SHP77 (cell line): ENCODE data around the gene RXRA.

Source experiments
- DNase-seq, 2 experiments: peaks; one replicate each; lab custom pipeline; 2025; lab: John Stamatoyannopoulos, UW

RXRA gene

DNA sequence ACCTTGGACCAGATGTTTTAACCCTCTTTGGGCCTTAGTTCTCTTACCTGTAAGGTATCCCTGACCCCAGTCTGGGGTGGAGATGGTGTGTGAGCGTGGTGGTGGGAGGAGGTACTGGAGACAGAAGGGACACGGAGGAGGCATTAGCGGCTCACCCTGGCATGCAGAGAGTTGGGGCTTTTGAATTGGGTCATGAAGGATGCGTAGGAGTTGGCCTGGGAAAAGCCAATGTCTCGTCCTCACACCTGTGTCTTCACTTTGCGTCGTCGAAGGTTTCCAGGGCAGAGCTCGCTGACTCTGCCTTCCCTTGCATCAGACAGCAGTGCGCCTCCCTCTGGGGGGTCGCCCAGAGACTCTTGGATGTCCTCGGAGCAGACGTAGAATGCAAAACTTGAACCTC lies 11.2 kb downstream of the RXRA start:
- DNase-seq: no peak

- no peak for DNase-seq
Observed at GRCh38 chr9:134338394-134339182, 12.3 kb downstream of the RXRA start.

DNA sequence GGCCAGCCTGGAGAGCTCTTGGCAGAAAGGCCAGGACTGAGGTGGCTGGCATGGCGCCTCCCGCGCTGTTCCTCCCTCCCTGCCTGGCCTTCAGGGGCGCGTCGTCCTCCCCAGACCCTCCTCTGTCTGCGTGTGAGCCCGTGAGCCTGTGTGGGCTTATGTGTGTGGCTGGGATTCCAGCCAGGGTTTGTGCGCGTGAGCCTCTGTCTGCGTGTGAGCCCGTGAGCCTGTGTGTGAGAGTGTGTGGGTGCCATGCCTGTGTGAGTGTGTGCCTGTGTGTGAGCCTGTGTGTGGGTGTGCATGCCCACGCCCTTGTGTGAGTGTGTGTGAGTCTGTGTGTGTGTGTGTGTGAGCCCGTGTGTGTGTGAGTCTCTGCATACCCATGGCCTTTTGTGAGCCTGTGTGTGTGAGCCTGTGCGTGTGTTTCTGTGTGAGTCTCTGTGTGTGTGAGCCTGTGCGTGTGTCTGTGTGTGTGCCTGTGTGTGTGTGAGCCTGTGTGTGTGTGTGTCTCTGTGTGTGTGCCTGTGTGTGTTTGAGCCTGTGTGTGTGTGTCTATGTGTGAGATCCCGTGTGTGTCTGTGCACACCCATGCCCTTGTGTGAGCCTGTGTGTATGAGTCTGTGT lies 13.0 kb downstream of the RXRA start:
- no peak for DNase-seq

GRCh38 chr9:134340475-134341160 lies 14.4 kb downstream of the RXRA start:
- DNase-seq: no peak

DNA sequence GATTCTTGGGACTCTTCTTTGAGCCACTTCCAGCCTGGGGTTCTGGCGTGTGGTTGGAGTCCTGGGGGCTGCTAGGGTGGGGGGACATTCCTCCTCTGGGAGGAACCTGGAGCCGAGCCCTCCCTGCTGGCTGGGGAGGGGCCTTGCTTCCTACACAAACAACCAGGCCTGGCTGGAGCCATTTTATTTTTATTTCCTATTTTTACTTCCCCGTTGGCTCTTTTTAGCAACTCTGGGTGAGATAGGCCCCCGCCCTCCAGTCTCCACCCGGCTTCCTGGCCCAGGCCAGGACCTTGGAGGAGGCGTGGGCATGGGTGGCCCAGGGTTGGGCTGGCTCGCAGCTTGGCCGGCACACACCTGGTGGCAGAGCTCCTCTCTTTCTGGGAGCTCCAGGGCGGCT lies 15.1 kb downstream of the RXRA start:
- no peak for DNase-seq

GRCh38 chr9:134341929-134342745 lies 15.9 kb downstream of the RXRA start:
- DNase-seq: no peak

DNA sequence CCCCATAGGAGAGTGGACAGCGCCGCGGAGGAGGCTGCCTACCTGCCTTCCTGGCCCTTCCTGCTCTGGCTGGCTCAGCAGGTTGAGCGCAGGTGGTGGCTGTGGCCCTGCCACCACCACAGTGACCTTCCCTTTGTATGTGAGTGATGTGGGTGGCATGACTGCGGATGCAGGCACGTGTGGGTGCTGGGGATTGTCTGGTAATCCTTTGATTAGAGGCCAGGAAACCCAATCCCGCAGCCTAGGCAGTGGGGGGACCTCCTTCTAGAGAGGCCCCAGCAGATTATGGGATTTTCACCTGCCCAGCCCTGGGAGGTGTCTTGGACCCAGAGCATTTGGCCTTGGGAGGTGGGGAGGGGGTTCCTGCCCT lies 16.5 kb downstream of the RXRA start:
- no peak for DNase-seq

DNA sequence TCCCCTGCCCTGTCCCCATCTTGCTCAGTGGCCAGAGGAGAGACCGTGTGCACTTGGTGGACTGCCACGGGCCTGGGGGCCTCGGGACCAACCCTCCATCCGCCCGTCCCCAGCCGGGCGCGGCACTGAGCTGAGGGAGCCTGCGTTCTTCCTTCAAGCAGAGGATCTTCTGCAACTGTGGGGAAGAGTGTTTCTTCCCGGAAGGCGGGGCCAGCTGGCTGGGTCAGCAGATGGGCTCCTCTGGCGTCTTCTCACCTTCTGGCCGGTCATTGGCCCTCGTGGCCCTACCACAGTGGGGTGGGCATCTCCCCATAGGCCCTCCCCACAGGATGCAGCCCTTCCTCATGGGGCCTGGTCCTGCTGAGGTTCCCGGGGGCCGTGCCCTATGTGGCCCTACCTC lies 17.4 kb downstream of the RXRA start:
- no peak for DNase-seq

GRCh38 chr9:134344068-134344799 lies 18.0 kb downstream of the RXRA start:
- no peak for DNase-seq

DNA sequence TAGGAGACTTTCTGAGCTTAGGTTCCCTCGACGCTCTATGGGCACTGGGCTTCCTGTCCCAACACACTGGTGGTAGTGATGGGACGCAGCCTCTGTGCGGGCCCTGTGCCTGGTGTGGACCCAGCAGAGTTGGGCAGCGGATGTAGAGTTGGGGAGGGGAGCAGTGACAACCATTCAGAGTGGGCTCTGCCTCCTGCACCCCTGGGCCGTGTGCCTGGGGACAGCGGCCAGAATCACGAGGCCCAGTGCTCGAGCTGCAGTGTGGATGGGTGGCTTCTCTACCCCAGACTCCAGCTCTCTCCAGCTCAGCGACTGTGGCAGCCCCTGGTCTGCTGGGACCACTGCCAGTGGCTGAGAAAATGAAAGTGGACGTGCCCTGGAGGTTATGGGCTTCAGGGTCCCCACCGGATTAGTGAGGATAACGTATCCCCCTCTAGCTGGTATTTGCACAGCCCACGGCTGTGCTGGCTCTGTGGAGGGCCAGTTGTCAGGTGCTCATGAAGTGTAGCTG lies 18.6 kb downstream of the RXRA start:
- DNase-seq: no peak

- DNase-seq: no peak
Observed at GRCh38 chr9:134345737-134346136, 19.5 kb downstream of the RXRA start.

- no peak for DNase-seq
Observed at GRCh38 chr9:134346151-134346550, 19.9 kb downstream of the RXRA start.

- no peak for DNase-seq
Observed at GRCh38 chr9:134346840-134347583, 20.8 kb downstream of the RXRA start.

DNA sequence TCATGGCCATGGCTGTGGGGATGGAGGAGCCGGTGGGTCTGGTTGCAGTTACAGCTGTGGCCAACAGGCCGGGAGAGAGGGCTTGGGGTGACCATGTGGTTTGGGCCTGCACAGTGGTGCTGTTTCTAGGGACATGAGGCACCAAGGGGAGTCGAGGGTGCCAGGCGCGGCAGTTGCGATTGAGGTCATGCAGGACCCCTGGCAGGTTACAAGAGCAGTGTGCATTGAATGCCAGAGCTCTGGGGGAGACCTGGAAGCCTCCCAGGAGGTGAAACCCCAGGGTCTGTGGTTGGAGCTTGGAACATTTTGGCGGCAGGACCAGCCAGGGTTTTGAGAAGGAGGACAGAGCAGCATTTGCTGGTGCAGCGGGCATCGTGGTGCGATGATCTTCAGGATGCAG lies 21.7 kb downstream of the RXRA start:
- DNase-seq: no peak

- no peak for DNase-seq
Observed at GRCh38 chr9:134348404-134349155, 22.3 kb downstream of the RXRA start.

DNA sequence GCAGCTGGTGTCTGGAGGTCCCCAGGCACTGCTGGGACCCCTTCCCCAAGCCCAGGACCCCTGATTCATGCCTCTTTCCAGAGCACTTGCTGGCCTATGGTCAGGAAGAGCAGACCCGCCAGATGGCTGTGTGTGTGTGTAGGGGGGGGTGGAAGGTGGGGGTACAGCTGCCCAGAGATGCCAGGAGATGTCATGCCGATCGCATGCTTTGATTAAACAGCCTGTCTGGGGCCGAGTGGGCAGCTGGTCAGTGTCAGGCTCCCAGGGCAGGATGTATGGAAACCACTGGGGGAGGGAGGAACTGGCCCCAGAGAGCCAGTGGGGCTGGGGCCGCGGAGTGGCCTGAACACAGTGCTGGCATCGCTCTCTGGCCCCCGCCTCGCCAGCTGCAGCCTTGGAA lies 23.7 kb downstream of the RXRA start:
- no peak for DNase-seq

DNA sequence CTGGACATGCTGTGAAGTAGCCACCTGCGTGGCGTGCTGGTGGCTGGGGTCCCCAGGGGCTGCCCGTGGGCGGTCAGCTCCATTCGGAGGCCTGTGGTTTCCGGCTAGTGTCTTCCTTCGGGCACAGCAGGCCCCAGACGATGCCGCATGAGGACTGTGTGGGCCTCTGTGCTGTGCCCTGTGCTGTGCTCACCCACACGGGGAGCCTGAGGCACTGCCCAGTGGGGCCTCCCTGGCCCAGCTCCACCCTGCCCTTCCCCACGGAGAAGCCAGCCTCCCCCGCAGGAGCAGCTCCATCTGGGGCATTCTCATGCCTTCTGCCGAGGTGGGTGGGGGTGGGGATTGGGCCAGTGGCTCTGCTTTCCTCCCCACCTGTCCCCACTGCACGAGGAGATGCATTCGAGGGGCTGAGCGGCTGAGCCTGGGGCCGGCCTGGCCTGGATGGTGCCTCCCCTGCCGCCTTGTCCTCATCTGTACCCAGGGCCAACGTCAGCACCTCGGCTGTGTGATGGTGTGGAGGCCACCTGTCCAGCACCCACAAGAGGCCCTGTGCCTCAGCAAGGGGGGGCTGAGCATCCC lies 24.2 kb downstream of the RXRA start:
- no peak for DNase-seq

DNA sequence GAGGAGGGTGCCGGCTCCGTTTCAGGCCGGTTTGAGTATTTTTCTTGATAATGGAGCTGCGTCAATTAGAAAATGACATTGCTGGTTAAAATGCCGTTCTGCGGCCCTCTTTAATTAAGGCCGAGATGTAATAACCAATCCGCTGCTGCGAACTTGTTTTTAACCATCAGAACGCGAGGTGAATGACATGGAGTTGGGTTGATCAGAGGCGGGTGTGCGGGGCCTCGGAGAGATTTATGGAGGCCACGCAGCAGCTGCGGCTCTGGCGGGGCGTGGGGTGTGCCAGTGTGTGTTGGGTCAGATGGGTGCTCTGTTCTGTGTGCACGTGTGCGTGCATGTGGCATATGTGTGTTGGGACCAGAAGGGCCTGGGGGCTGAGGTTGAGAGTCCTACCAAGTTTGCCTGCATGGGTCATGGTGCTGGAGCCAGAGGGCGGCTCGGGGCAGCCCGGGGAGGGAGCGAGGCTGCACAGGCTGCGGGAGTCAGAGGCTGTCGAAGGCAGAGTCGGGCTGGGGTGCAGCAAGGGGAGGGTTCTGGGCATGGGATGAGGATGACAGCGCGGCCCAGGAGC lies 25.4 kb downstream of the RXRA start:
- DNase-seq: no peak

GRCh38 chr9:134352247-134352933 lies 26.1 kb downstream of the RXRA start:
- no peak for DNase-seq
